HepG2 (cell line): Measurements from ENCODE around the gene TMEM114. TPM values are rescaled to one million over a fixed set of nuclear protein-coding genes. Genes with fewer than 3 reads are reported as not detected.
A peak's percentile ranks its signal among the peaks of the same experiment; 100 is the strongest.

Source experiments
- ASH2L ChIP-seq: fragments of 300-600, 200-600 bp; sonication (generic); IDR thresholded peaks from 2 replicates; pipeline ENCODE4 v1.7.0; 2017; ENCODE audit warnings: low read depth, mild to moderate bottlenecking, moderate library complexity, mixed read lengths, low read length; ENCODE audit not compliant: insufficient read length
- CBX1 ChIP-seq: IDR thresholded peaks from one replicate; pipeline ENCODE4 v1.6.1; 2016; ENCODE audit warnings: antibody characterized with exemption, low read depth
- CHD4 ChIP-seq: fragments of 200-600 bp; sonication (generic); IDR thresholded peaks from 2 replicates; pipeline ENCODE4 v1.7.0; 2017; ENCODE audit warnings: mild to moderate bottlenecking, low read length, borderline replicate concordance
- CREBL2 ChIP-seq: sonication (generic); formaldehyde crosslinking; IDR thresholded peaks from 2 replicates; pipeline ENCODE4 v1.8.1; 2023; ENCODE audit warnings: missing genetic modification reagents, mild to moderate bottlenecking, borderline replicate concordance
- GATAD1 ChIP-seq: IDR thresholded peaks from 2 replicates; pipeline ENCODE4 v1.6.1; 2016; ENCODE audit warnings: missing genetic modification reagents, missing compliant biosample characterization
- HDAC2 ChIP-seq: sonication (generic); formaldehyde crosslinking; IDR thresholded peaks from 2 replicates; pipeline ENCODE4 v1.4.0; 2020; ENCODE audit warnings: missing genetic modification reagents
- HMG20A ChIP-seq: IDR thresholded peaks from 2 replicates; pipeline ENCODE4 v1.6.1; 2016; ENCODE audit warnings: borderline replicate concordance
- IKZF4 ChIP-seq: sonication (generic); formaldehyde crosslinking; IDR thresholded peaks from 2 replicates; pipeline ENCODE4 v1.5.1; 2020; ENCODE audit warnings: borderline replicate concordance, mild to moderate bottlenecking, low read depth, missing genetic modification reagents; ENCODE audit errors: not compliant biosample characterization
- NFAT5 ChIP-seq: sonication (generic); formaldehyde crosslinking; IDR thresholded peaks from 2 replicates; pipeline ENCODE4 v1.4.0; 2020; ENCODE audit warnings: missing genetic modification reagents
- PHF21A ChIP-seq: sonication (generic); formaldehyde crosslinking; IDR thresholded peaks from 2 replicates; pipeline ENCODE4 v1.5.0; 2020; ENCODE audit warnings: mild to moderate bottlenecking, missing genetic modification reagents
- PPARG ChIP-seq: conservative IDR thresholded peaks from 2 replicates; pipeline ENCODE4 v1.6.1; 2016; ENCODE audit warnings: missing biosample characterization, missing genetic modification reagents
- RCOR2 ChIP-seq: IDR thresholded peaks from 2 replicates; pipeline ENCODE4 v1.6.1; 2016; ENCODE audit warnings: missing biosample characterization, missing genetic modification reagents
- RXRA ChIP-seq: sonication (generic); formaldehyde crosslinking; IDR thresholded peaks from 2 replicates; pipeline ENCODE4 v1.5.1; 2020; ENCODE audit warnings: missing genetic modification reagents
- SSRP1 ChIP-seq: IDR thresholded peaks from 2 replicates; pipeline ENCODE4 v1.6.1; 2016; ENCODE audit warnings: control low read depth
- ZFP91 ChIP-seq: sonication (generic); formaldehyde crosslinking; IDR thresholded peaks from 2 replicates; pipeline ENCODE4 v1.9.0; 2022; ENCODE audit warnings: missing genetic modification reagents, mild to moderate bottlenecking, borderline replicate concordance
- ZNF143 ChIP-seq: sonication (generic); formaldehyde crosslinking; IDR thresholded peaks from 2 replicates; pipeline ENCODE4 v1.4.0; 2020; ENCODE audit warnings: missing genetic modification reagents
- ZNF235 ChIP-seq: sonication (generic); formaldehyde crosslinking; IDR thresholded peaks from 2 replicates; pipeline ENCODE4 v1.8.1; 2023; ENCODE audit warnings: mild to moderate bottlenecking, missing genetic modification reagents, borderline replicate concordance
- ZNF256 ChIP-seq: sonication (generic); formaldehyde crosslinking; conservative IDR thresholded peaks from 2 replicates; pipeline ENCODE4 v1.4.0; 2020; ENCODE audit warnings: missing genetic modification reagents
- ZNF556 ChIP-seq: sonication (generic); formaldehyde crosslinking; IDR thresholded peaks from 2 replicates; pipeline ENCODE4 v1.4.0; 2020; ENCODE audit warnings: mild to moderate bottlenecking, missing genetic modification reagents, borderline replicate concordance
- ZNF563 ChIP-seq: sonication (generic); formaldehyde crosslinking; IDR thresholded peaks from 2 replicates; pipeline ENCODE4 v1.8.0; 2022; ENCODE audit warnings: mild to moderate bottlenecking, moderate library complexity, missing genetic modification reagents
- ZNF577 ChIP-seq: sonication (generic); formaldehyde crosslinking; IDR thresholded peaks from 2 replicates; pipeline ENCODE4 v1.4.0; 2020; ENCODE audit warnings: mild to moderate bottlenecking, low read depth, missing genetic modification reagents, borderline replicate concordance
- ZNF614 ChIP-seq: IDR thresholded peaks from 2 replicates; pipeline ENCODE4 v1.6.1; 2018; ENCODE audit warnings: missing biosample characterization, missing genetic modification reagents, inconsistent platforms, borderline replicate concordance
- polyA plus RNA-seq, 8 experiments: library from polyadenylated mRNA; depleted of rRNA in 3 of 8; stranded (reverse) in 7 of 8; unstranded in 1 of 8; fragments of >200 nt; fragmentation: Illumina TruSeq in 4 of 8; extraction: Trizol in 4 of 8; gene quantifications; 2 replicates each; pipeline versions ENCODE4 v1.2.1 to v1.2.3, GENCODE V29; 2011 to 2016; ENCODE audit warnings: low read depth in 4 of 8, missing spikeins in 1 of 8, mixed read lengths in 1 of 8; ENCODE audit not compliant: insufficient read depth in 1 of 8
- total RNA-seq, 5 experiments: library from RNA; depleted of rRNA; stranded (reverse); fragments of >200 nt; fragmentation: Illumina TruSeq; extraction: Trizol; gene quantifications; 2 replicates each; pipeline ENCODE4 v1.2.3, GENCODE V29; 2016; ENCODE audit warnings: low read depth in 1 of 5

The TMEM114 gene
- total and polyA plus RNA-seq, 2 of the 13 experiments (the other 11 are each of a cell fraction or from before 2014, with no cell fraction given) = not detected

GRCh38 chr16:8537691-8538342 lies 52.5 kb downstream of the TMEM114 start (continued):
- no peak for TF ChIP-seq NFAT5 (CRISPR knock-in tag)
- TF ChIP-seq ZNF256 (CRISPR knock-in tag) = no peak
- 0 out of 2 replicates have a peak, but pooled peaks have one; percentile 76 for TF ChIP-seq ZNF614 (CRISPR knock-in tag)
- peak; percentile 36; the same call in 1 of the 2 replicates for TF ChIP-seq RCOR2
- TF ChIP-seq ZNF143 (CRISPR knock-in tag) = no peak
- TF ChIP-seq SSRP1 (CRISPR knock-in tag) = peak; percentile 70; the same call in 1 of the 2 replicates
- no peak for TF ChIP-seq RXRA
- TF ChIP-seq HMG20A = no peak; the same call in 1 of the 2 replicates
- TF ChIP-seq ZFP91 = no peak
- no peak for TF ChIP-seq IKZF4
- no peak for TF ChIP-seq ZNF563 (CRISPR knock-in tag)
- no peak for TF ChIP-seq ZNF577
- peak; percentile 26; the same call in 1 of the 2 replicates for TF ChIP-seq GATAD1 (CRISPR knock-in tag)
- peak; percentile 50; the same call in 1 of the 2 replicates for TF ChIP-seq CHD4
- TF ChIP-seq CREBL2 = no peak
- peak; percentile 50; the same call in 1 of the 2 replicates for TF ChIP-seq ZNF556 (CRISPR knock-in tag)
- TF ChIP-seq ASH2L = peak; percentile 61
- no peak for TF ChIP-seq PHF21A (CRISPR knock-in tag)
- TF ChIP-seq ZNF235 (CRISPR knock-in tag) = no peak
- no peak for TF ChIP-seq CBX1
- TF ChIP-seq PPARG = peak; percentile 10; the same call in 1 of the 2 replicates
- TF ChIP-seq HDAC2 (CRISPR knock-in tag) = peak; percentile 74; the same call in 1 of the 2 replicates
